Pancreas (tissue), 10 donors: ENCODE data around the gene NTNG2. TPM values are rescaled to one million over a fixed set of nuclear protein-coding genes. Genes with fewer than 3 reads are reported as not detected.

Experiments
- ATAC-seq, 4 donors: fragments of 200-7000 bp; cut with Tn5 transposase; one replicate each; pipeline versions ENCODE4 v1.8.0 to v1.9.1; 2020; ENCODE audit warnings: mild to moderate bottlenecking in 4 of 4, moderate library complexity in 4 of 4
- DNase-seq, 6 donors: peaks; one replicate each; pipeline ENCODE4 v3.0.0-alpha.2; 2020
- FAIRE-seq: peaks from 2 replicates; lab custom pipeline; 2012; peaks lifted over from hg19 to GRCh38; lab: Jason Lieb, UNC
- H3K27ac ChIP-seq, 4 donors: fragments of 200-600 bp; sonication (generic); 1 replicate in 3 of 4; 2 replicates in 1 of 4; pipeline versions ENCODE4 v1.5.0 to v1.8.0; 2020
- H3K27me3 ChIP-seq, 4 donors: fragments of 200-600 bp; one replicate each; pipeline ENCODE4 v1.8.0; 2021
- H3K36me3 ChIP-seq, 3 donors: fragments of 200-600 bp; sonication (generic) in 1 of 3; one replicate each; pipeline versions ENCODE4 v1.5.0 to v1.8.0; 2020 to 2021
- H3K4me1 ChIP-seq, 3 donors: fragments of 200-600 bp; one replicate each; pipeline ENCODE4 v1.8.0; 2021
- H3K4me3 ChIP-seq, 4 donors: fragments of 200-600 bp; sonication (generic) in 2 of 4; one replicate each; pipeline versions ENCODE4 v1.5.0 to v1.8.0; 2020 to 2021
- H3K9me3 ChIP-seq, 4 donors: fragments of 200-600 bp; one replicate each; pipeline ENCODE4 v1.8.0; 2021
- CTCF ChIP-seq, 4 donors: fragments of 200-600 bp; sonication (generic) in 3 of 4; IDR thresholded peaks; one replicate each; pipeline versions ENCODE4 v1.5.0 to v1.8.0; 2021; ENCODE audit warnings: antibody characterized with exemption in 4 of 4
- WGBS, 2 donors: extraction: QIAGEN DNeasy Blood & Tissue Kit; methylation state at CpG; one replicate each; pipeline ENCODE4 v1.1.7; 2013; 5-methylcytosine and 5-hydroxymethylcytosine counted together
- intact Hi-C, 3 donors: fragments of 100-400 bp; cut with DNase I; formaldehyde crosslinking; loops; one replicate each; pipeline versions ENCODE4 v1.11.1 to v1.14.2; 2022
- polyA plus RNA-seq, 2 donors: library from polyadenylated mRNA; stranded (reverse); fragments of 200-250 nt; gene quantifications; one replicate each; pipeline ENCODE4 v1.2.3, GENCODE V29; 2013
- total RNA-seq, 6 donors: library from RNA; stranded (reverse); fragmentation: NEBNext Ultra II Directional in 4 of 6; extraction: Animal tissue kit (Norgen Biotek cat#: 25700) in 4 of 6; gene quantifications; one replicate each; pipeline versions ENCODE4 v1.2.1 to v1.2.4, GENCODE V29; 2021 to 2023
- donor health status: healthy with polysubstance abuse.
- donor health status: DM: no; HTN: no; CAD: no; lungs with moderate emphysema.
- donor health status: DM: no; HTN: no; CAD: no.
- donor health status: control.
- donor health status: control.
- donor health status: Bipolar disorder and iron deficiency.
- donor health status: DM: yes; HTN: yes; CAD: no.
- donor health status: DM: no; HTN: no; CAD: no.
- donor health status: DM: no; HTN: no; CAD: no.
- donor health status: DM: yes; HTN: yes; CAD: no.

The NTNG2 gene
- total and polyA plus RNA-seq, 8 donors = 1.0 to 6.4 (median 2.4) TPM

DNA sequence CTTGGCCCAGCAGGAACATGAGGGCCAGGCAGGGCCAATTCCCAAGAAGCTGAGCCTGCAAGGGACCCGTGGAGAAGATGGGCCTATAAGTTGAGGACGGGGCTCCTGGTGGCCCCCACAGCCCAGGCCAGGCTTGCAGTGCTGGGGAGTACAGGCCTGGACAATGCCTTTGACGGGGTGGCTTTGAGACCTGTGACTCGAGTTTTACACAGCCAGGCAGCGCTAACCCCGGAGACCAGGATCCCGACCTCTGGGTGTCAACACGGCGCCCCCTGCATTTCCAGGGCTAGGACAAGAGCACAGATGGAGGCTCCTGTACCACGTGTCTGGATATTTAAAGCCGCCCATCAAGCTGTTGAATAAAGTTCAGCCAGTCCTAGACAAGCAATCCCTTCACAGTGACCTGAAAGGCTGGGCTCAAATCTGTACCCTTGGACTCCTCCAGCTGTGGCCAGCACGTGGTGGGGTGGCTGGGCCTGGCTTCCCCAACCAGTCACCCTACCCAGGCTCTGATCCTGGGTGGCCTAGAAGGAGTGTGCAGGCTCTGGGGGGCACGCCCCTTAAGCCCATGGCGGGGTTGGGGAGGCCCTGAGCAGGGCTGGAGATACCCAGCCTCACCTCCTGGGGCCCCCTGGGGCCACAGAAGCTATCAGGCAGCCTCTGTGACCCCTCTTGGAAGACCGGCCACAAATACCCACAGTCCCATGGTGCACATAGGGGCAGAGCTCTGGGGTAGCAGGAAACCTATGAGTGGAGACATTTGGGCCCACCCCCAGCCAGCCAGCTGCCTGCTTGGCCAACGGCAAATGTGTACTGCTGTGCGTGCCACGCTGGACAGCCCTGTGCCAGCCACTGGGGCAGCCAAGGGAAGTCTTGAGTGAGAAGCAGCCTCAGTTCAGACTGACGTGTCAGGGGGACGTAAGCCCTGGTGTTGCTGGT, 88.7 kb downstream of the NTNG2 start:
- H3K9me3 ChIP-seq = no peaks in the 10 kb centered on the region
- intact Hi-C loops = loop anchor here in 2 of 3 donors (5.0 kb wide), 1 partner anchor 488 kb away; no protein-coding TSS in a partner anchor
- no peak for FAIRE-seq
- DNase-seq = peak in 2 of 6 donors; percentile 55 to 69
- H3K4me1 ChIP-seq = peaks cover 4 to 5% (median 4%) of the 10 kb centered on the region in 3 donors
- no peak for ATAC-seq
- 94 to 95% methylated on average over 20 of the region's 20 CpGs for WGBS, 2 donors
- TF ChIP-seq CTCF (IDR thresholded peaks at IDR 0.05) = no peak
- H3K4me3 ChIP-seq = no peak overlapping the region
- no peaks in the 10 kb centered on the region for H3K36me3 ChIP-seq
- H3K27ac ChIP-seq = no peak overlapping the region
- no peaks in the 10 kb centered on the region for H3K27me3 ChIP-seq

GRCh38 chr9:132260846-132261245, 99.0 kb downstream of the NTNG2 start:
- no peak for TF ChIP-seq CTCF (IDR thresholded peaks at IDR 0.05)
- WGBS, 2 donors = 81 to 88% methylated on average over 3 of the region's 3 CpGs
- H3K27ac ChIP-seq = no peak overlapping the region
- intact Hi-C loops = loop anchor here in 1 of 3 donors (10.0 kb wide), 1 partner anchor 496 kb away; no protein-coding TSS in a partner anchor
- no peaks in the 10 kb centered on the region for H3K9me3 ChIP-seq
- H3K36me3 ChIP-seq = peaks cover 0 to 25% (median 8%) of the 10 kb centered on the region in 3 donors
- FAIRE-seq = no peak
- H3K27me3 ChIP-seq = no peaks in the 10 kb centered on the region
- H3K4me1 ChIP-seq = no peaks in the 10 kb centered on the region
- H3K4me3 ChIP-seq = no peak overlapping the region
- no peak for DNase-seq
- no peak for ATAC-seq

GRCh38 chr9:132266017-132266416, 104.2 kb downstream of the NTNG2 start:
- no peak overlapping the region for H3K4me3 ChIP-seq
- 68 to 76% methylated on average over 3 of the region's 3 CpGs for WGBS, 2 donors
- DNase-seq (no peak), FAIRE-seq (no peak), ATAC-seq (no peak)
- H3K36me3 ChIP-seq = peaks cover 0 to 29% (median 8%) of the 10 kb centered on the region in 3 donors
- no peaks in the 10 kb centered on the region for H3K27me3 ChIP-seq
- no peaks in the 10 kb centered on the region for H3K9me3 ChIP-seq
- intact Hi-C loops = loop anchor here in 1 of 3 donors (10.0 kb wide), 1 partner anchor 501 kb away; no protein-coding TSS in a partner anchor
- no peak overlapping the region for H3K27ac ChIP-seq
- H3K4me1 ChIP-seq = no peaks in the 10 kb centered on the region
- no peak for TF ChIP-seq CTCF (IDR thresholded peaks at IDR 0.05)

DNA sequence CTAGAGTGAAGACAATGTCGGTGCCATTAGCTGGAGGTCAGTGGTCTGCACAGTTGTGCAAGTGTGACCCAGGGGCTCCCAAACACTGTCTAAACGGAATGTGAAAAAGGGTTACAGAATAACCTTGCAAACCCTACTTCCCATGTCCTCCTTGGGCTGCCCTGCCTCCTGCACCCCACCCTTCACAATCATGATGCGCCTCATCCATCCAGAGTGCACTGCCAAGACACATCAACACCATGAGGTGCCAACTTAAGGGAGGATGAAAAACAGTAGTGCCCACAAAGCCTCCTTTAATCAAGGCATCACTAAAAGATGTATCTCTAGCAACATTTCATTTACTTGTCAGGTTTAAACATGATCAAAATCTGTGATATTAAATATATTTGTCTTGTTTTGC, 105.8 kb downstream of the NTNG2 start:
- Histone ChIP-seq H3K4me3 (no peak overlapping the region), H3K27me3 (no peaks in the 10 kb centered on the region), H3K27ac (no peak overlapping the region), H3K9me3 (no peaks in the 10 kb centered on the region), H3K36me3 (peaks cover 0 to 30% (median 8%) of the 10 kb centered on the region in 3 donors), H3K4me1 (no peaks in the 10 kb centered on the region)
- FAIRE-seq (no peak), DNase-seq (no peak), ATAC-seq (no peak)
- WGBS, 2 donors = 87 to 89% methylated on average over 3 of the region's 3 CpGs
- intact Hi-C loops = loop anchor here in 1 of 3 donors (10.0 kb wide), 1 partner anchor 503 kb away; no protein-coding TSS in a partner anchor
- no peak for TF ChIP-seq CTCF (IDR thresholded peaks at IDR 0.05)
